Measurements from ENCODE around the gene OR4Q3.
"Not testable (repeated sequence)": the region's sequence is repeated elsewhere in the genome, so short reads cannot be mapped to it uniquely, and the experiment has no call there.

GRCh38 chr14:19785848-19786247 lies 42.5 kb downstream of the OR4Q3 start:
- not testable (repeated sequence) for TF ChIP-seq CTCF (conservative IDR thresholded peaks at IDR 0.05; ENCODE audit: low read depth in 2 of 2); JUNB (IDR thresholded peaks at IDR 0.05; ENCODE audit: unreplicated experiment); EZH2phosphoT487 (IDR thresholded peaks at IDR 0.05; ENCODE audit: unreplicated experiment); POLR2AphosphoS5 (IDR thresholded peaks at IDR 0.05; ENCODE audit: low read depth); EZH2 (IDR thresholded peaks at IDR 0.05; ENCODE audit: low read depth, unreplicated experiment); CREB1 (CRISPR knock-in tag; IDR thresholded peaks at IDR 0.05; ENCODE audit: low read depth)

Measured in GM23338 (cell line).